HG02852 (cell line): ENCODE data around the gene DTHD1.

Experiments used
- ATAC-seq: cut with Tn5 transposase; IDR thresholded peaks from one replicate; pipeline ENCODE4 v1.9.1; 2021; ENCODE audit warnings: mild to moderate bottlenecking, moderate library complexity; ENCODE audit not compliant: unreplicated experiment

Gene DTHD1

GRCh38 chr4:36269101-36269500 lies 12.3 kb upstream of the DTHD1 start:
- no peak for ATAC-seq

GRCh38 chr4:36269533-36270173 lies 11.8 kb upstream of the DTHD1 start:
- no peak for ATAC-seq

GRCh38 chr4:36273276-36273675 lies 8.1 kb upstream of the DTHD1 start:
- no peak for ATAC-seq

- ATAC-seq = no peak
Measured at GRCh38 chr4:36274158-36274557, 7.3 kb upstream of the DTHD1 start.

- peak; percentile 73 for ATAC-seq
Measured at GRCh38 chr4:36277533-36277932, 3.9 kb upstream of the DTHD1 start.

GRCh38 chr4:36278789-36279188 lies 2.6 kb upstream of the DTHD1 start:
- ATAC-seq = no peak

GRCh38 chr4:36280555-36280954 lies 861 bp upstream of the DTHD1 start:
- ATAC-seq = no peak

GRCh38 chr4:36282503-36283030 lies 1.2 kb downstream of the DTHD1 start:
- ATAC-seq = no peak

GRCh38 chr4:36283912-36284465 lies 2.6 kb downstream of the DTHD1 start:
- ATAC-seq = no peak

- ATAC-seq = peak; percentile 98
Measured at GRCh38 chr4:36285784-36286480, 4.5 kb downstream of the DTHD1 start.

GRCh38 chr4:36286481-36286871 lies 5.1 kb downstream of the DTHD1 start:
- no peak for ATAC-seq

GRCh38 chr4:36288731-36289426 lies 7.5 kb downstream of the DTHD1 start:
- no peak for ATAC-seq

- ATAC-seq = no peak
Measured at GRCh38 chr4:36290641-36291040, 9.2 kb downstream of the DTHD1 start.

- ATAC-seq = no peak
Measured at GRCh38 chr4:36292556-36293188, 11.3 kb downstream of the DTHD1 start.

GRCh38 chr4:36301127-36301526 lies 19.7 kb downstream of the DTHD1 start:
- no peak for ATAC-seq

GRCh38 chr4:36303426-36304137 lies 22.2 kb downstream of the DTHD1 start:
- ATAC-seq = peak; percentile 69

- ATAC-seq = peak; percentile 18
Measured at GRCh38 chr4:36304138-36304681, 22.8 kb downstream of the DTHD1 start.

- no peak for ATAC-seq
Measured at GRCh38 chr4:36308150-36308549, 26.7 kb downstream of the DTHD1 start.

- no peak for ATAC-seq
Measured at GRCh38 chr4:36310216-36310615, 28.8 kb downstream of the DTHD1 start.

- ATAC-seq = peak; percentile 76
Measured at GRCh38 chr4:36310793-36311192, 29.4 kb downstream of the DTHD1 start.
